Measurements from ENCODE around the gene HOTAIR. TPM values are rescaled to one million over a fixed set of nuclear protein-coding genes. Genes with fewer than 3 reads are reported as not detected.

The HOTAIR gene
- total RNA-seq, 1 experiment from 2014 or later: not detected

DNA sequence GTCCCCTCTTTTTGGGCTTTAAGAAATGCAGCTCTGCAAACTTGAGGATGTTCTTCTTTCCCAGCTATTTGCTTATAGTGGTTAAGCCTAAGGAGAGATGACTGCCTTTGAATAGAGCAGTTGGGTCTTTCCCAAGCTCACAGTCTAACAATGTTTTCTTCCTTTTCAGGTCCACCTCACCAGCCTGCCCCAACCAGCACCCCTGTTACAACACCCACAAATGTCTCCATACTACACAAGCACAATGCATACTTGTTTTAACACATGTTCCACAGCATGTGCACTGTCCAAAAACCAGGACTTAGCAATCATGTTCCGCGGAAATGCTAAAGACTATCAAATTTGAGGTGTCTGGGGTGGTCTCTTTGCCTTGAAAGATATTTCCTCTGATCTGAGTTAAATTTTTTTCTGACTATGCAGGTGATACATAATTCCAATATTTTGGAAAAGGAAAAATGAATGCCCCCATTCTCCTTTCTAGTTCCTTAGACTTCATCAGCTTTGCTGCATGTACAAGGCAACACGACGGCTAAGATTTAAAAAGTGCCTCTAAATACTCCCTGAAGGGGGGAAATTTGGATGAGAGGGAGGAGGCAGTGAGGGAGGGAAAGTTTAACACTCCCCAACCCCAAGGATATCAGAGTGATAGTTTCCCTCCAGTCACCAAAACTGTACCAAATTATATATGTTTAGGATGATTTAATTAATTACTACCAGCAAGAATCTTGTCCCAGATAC, 42.7 kb downstream of the HOTAIR start:
- no peak overlapping the region for H3K27ac ChIP-seq (ENCODE audit: insufficient read length, low read depth, low read length)
- H3K4me3 Mint-ChIP-seq: no peak overlapping the region
- no peak overlapping the region for H2BK20ac ChIP-seq (ENCODE audit: low read depth, low read length, poor library complexity, severe bottlenecking)
- no peaks in the 10 kb centered on the region for H3K23me2 ChIP-seq (ENCODE audit: insufficient read length, low read depth, low read length, poor library complexity, severe bottlenecking)
- H4K8ac ChIP-seq (replicated peaks; ENCODE audit: insufficient read length, low read depth, low read length): no peak overlapping the region
- H3T11ph ChIP-seq (ENCODE audit: low read length): no peak overlapping the region
- no peaks in the 10 kb centered on the region for H3K4me1 ChIP-seq (ENCODE audit: insufficient read depth, low read length)
- no peak overlapping the region for H2BK15ac ChIP-seq (ENCODE audit: low read depth, low read length)
- H2AK5ac ChIP-seq (ENCODE audit: insufficient read length, low read length): no peak overlapping the region
- H3K23ac ChIP-seq (ENCODE audit: insufficient read length, low read depth, low read length): no peak overlapping the region
- H3K56ac ChIP-seq (ENCODE audit: insufficient read length, low read depth, low read length): no peak overlapping the region
- no peak overlapping the region for H2BK12ac ChIP-seq (ENCODE audit: insufficient read length, low read depth, low read length)
- peaks cover 100% of the 10 kb centered on the region for H3K27me3 Mint-ChIP-seq (ENCODE audit: low read depth)
- no peaks in the 10 kb centered on the region for H3K36me3 Mint-ChIP-seq (ENCODE audit: insufficient read depth in 1 of 3, low read depth in 3 of 3)
- TF ChIP-seq, protein P1, sequence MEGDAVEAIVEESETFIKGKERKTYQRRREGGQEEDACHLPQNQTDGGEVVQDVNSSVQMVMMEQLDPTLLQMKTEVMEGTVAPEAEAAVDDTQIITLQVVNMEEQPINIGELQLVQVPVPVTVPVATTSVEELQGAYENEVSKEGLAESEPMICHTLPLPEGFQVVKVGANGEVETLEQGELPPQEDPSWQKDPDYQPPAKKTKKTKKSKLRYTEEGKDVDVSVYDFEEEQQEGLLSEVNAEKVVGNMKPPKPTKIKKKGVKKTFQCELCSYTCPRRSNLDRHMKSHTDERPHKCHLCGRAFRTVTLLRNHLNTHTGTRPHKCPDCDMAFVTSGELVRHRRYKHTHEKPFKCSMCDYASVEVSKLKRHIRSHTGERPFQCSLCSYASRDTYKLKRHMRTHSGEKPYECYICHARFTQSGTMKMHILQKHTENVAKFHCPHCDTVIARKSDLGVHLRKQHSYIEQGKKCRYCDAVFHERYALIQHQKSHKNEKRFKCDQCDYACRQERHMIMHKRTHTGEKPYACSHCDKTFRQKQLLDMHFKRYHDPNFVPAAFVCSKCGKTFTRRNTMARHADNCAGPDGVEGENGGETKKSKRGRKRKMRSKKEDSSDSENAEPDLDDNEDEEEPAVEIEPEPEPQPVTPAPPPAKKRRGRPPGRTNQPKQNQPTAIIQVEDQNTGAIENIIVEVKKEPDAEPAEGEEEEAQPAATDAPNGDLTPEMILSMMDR (conservative IDR thresholded peaks at IDR 0.05): no peak
- H3K27ac Mint-ChIP-seq: no peak overlapping the region
- H3K14ac ChIP-seq (ENCODE audit: insufficient read depth, low read length): no peak overlapping the region
- DNase-seq: no peak
- no peak overlapping the region for H2BK5ac ChIP-seq (ENCODE audit: insufficient read length, low read length)
- no peak overlapping the region for H3K9ac ChIP-seq (ENCODE audit: extremely low read depth, insufficient read length, low read length)
- H2BK120ac ChIP-seq (ENCODE audit: low read depth, low read length, poor library complexity, severe bottlenecking): no peak overlapping the region
- peaks cover 0 to 12% of the 10 kb centered on the region in 2 experiments; a peak in 1 of 4 replicates for H3K4me1 Mint-ChIP-seq
- H4K91ac ChIP-seq (ENCODE audit: insufficient read length, low read depth, low read length): no peak overlapping the region
- H4K5ac ChIP-seq (ENCODE audit: insufficient read length, low read depth, low read length): no peak overlapping the region
- no peaks in the 10 kb centered on the region for H3K79me2 ChIP-seq (ENCODE audit: insufficient read depth, low read length)
- H3K79me1 ChIP-seq (ENCODE audit: insufficient read depth, low read depth, low read length, poor library complexity, severe bottlenecking): no peaks in the 10 kb centered on the region
- H2AFZ ChIP-seq (ENCODE audit: low read length): no peak overlapping the region
- H3K27me3 ChIP-seq (ENCODE audit: insufficient read depth, low read length): peaks cover 98% of the 10 kb centered on the region
- H3K4ac ChIP-seq (ENCODE audit: low read depth, low read length): no peak overlapping the region
- no peak overlapping the region for H3K4me2 ChIP-seq (ENCODE audit: insufficient read depth, insufficient read length, low read length)
- no peaks in the 10 kb centered on the region for H4K20me1 ChIP-seq (ENCODE audit: control insufficient read depth, insufficient read depth, insufficient read length)
- WGBS (ENCODE audit: extremely low coverage, insufficient read length, low lambda C conversion rate): no CpG with 5 or more reads among the region's 4 CpGs
- no peak overlapping the region for H3K18ac ChIP-seq (ENCODE audit: insufficient read length, low read depth, low read length)
- peaks cover 7 to 8% of the 10 kb centered on the region in 2 experiments for H3K9me3 Mint-ChIP-seq
- no peaks in the 10 kb centered on the region for H3K9me3 ChIP-seq (ENCODE audit: control insufficient read depth, low read depth, low read length)
